Hepatocyte (in vitro differentiated cells): ENCODE results near the gene HNF4A. TPM values are rescaled to one million over a fixed set of nuclear protein-coding genes. Genes with fewer than 3 reads are reported as not detected.

Experiments used
- DNase-seq: peaks from one replicate; pipeline ENCODE4 v3.0.0-alpha.2; 2016; ENCODE audit warnings: low spot score
- H2AFZ ChIP-seq: fragments of 200-600 bp; sonication (generic); 2 replicates; pipeline ENCODE4 v1.6.0; 2016; ENCODE audit warnings: antibody characterized with exemption, mild to moderate bottlenecking
- H3K27ac ChIP-seq: fragments of 200-600 bp; sonication (generic); 2 replicates; pipeline ENCODE4 v1.5.1; 2016; ENCODE audit warnings: mild to moderate bottlenecking
- H3K27me3 ChIP-seq: fragments of 200-600 bp; sonication (generic); 2 replicates; pipeline ENCODE4 v1.6.1; 2016
- H3K36me3 ChIP-seq: fragments of 200-600 bp; sonication (generic); replicated peaks from 2 replicates; pipeline ENCODE4 v1.5.1; 2016; ENCODE audit warnings: low read depth; ENCODE audit not compliant: insufficient read depth
- H3K4me1 ChIP-seq: fragments of 200-600 bp; sonication (generic); 2 replicates; pipeline ENCODE4 v1.5.1; 2016; ENCODE audit warnings: mild to moderate bottlenecking, moderate library complexity; ENCODE audit not compliant: insufficient read depth
- H3K4me2 ChIP-seq: fragments of 200-600 bp; sonication (generic); 2 replicates; pipeline ENCODE4 v1.6.0; 2016
- H3K4me3 ChIP-seq: fragments of 200-600 bp; sonication (generic); 2 replicates; pipeline ENCODE4 v1.5.1; 2016; ENCODE audit warnings: mild to moderate bottlenecking
- H3K79me2 ChIP-seq: fragments of 200-600 bp; sonication (generic); 2 replicates; pipeline ENCODE4 v1.6.0; 2017; ENCODE audit warnings: mild to moderate bottlenecking
- H3K9me2 ChIP-seq: fragments of 200-600 bp; sonication (generic); replicated peaks from 2 replicates; pipeline ENCODE4 v1.6.0; 2017; ENCODE audit warnings: mild to moderate bottlenecking; ENCODE audit not compliant: insufficient read depth
- H3K9me3 ChIP-seq: fragments of 200-600 bp; sonication (generic); 2 replicates; pipeline ENCODE4 v1.5.1; 2016; ENCODE audit warnings: low read depth, mild to moderate bottlenecking
- H4K20me1 ChIP-seq: fragments of 200-600 bp; sonication (generic); 2 replicates; pipeline ENCODE4 v1.6.0; 2016; ENCODE audit warnings: mild to moderate bottlenecking; ENCODE audit not compliant: insufficient read depth, poor library complexity, severe bottlenecking
- EZH2 ChIP-seq: fragments of 200-600 bp; sonication (generic); IDR thresholded peaks from 2 replicates; pipeline ENCODE4 v1.6.1; 2016; ENCODE audit warnings: antibody characterized with exemption, mild to moderate bottlenecking, borderline replicate concordance
- EZH2phosphoT487 ChIP-seq: fragments of 200-600 bp; sonication (generic); IDR thresholded peaks from one replicate; pipeline ENCODE4 v1.6.1; 2018; ENCODE audit warnings: antibody characterized with exemption, mild to moderate bottlenecking, low read depth, moderate library complexity; ENCODE audit not compliant: unreplicated experiment, severe bottlenecking
- WGBS: methylation state at CpG from one replicate; pipeline ENCODE4 v1.1.6; 2016; ENCODE audit warnings: low lambda C conversion rate; ENCODE audit errors: missing lambda C conversion rate; 5-methylcytosine and 5-hydroxymethylcytosine counted together
- polyA plus RNA-seq: library from polyadenylated mRNA; unstranded; fragments of >200 nt; fragmentation: Nextera tagmentation; extraction: Ambion mirVana; gene quantifications from 2 replicates; pipeline ENCODE4 v1.2.1, GENCODE V29; 2016
- total RNA-seq: library from RNA; depleted of rRNA; stranded (reverse); fragments of >200 nt; gene quantifications from 2 replicates; pipeline ENCODE4 v1.2.3, GENCODE V29; 2014
- TF ChIP-seq, protein P1 (sequence below): fragments of 200-600 bp; sonication (generic); IDR thresholded peaks from 2 replicates; pipeline ENCODE4 v1.5.1; 2016; ENCODE audit warnings: antibody characterized with exemption, mild to moderate bottlenecking; ENCODE audit not compliant: poor library complexity

Gene HNF4A
- total and polyA plus RNA-seq, 2 experiments from 2014 or later = 38.2 to 88.0 TPM

DNA sequence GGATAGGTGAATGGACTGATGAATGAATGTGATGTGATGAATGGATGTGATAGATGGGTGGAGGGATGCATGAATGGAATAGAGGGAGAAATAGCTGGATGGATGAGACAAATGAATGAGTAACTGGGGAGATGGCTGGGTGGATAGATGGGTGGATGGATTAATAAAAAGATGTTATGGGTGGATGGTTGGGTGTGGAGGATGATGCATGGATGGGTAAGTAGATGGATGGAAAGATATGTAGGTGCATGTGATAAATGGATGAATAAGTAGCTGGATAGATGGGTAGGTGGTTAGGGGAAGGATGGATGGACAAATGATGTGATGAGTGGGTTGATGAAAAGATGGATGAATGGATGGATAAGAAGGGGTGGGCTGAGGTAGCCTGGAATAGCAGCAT, 4.7 kb downstream of the HNF4A start:
- H3K4me2 ChIP-seq = no peak overlapping the region
- peaks cover 14% of the 10 kb centered on the region for H4K20me1 ChIP-seq
- TF ChIP-seq, protein P1, sequence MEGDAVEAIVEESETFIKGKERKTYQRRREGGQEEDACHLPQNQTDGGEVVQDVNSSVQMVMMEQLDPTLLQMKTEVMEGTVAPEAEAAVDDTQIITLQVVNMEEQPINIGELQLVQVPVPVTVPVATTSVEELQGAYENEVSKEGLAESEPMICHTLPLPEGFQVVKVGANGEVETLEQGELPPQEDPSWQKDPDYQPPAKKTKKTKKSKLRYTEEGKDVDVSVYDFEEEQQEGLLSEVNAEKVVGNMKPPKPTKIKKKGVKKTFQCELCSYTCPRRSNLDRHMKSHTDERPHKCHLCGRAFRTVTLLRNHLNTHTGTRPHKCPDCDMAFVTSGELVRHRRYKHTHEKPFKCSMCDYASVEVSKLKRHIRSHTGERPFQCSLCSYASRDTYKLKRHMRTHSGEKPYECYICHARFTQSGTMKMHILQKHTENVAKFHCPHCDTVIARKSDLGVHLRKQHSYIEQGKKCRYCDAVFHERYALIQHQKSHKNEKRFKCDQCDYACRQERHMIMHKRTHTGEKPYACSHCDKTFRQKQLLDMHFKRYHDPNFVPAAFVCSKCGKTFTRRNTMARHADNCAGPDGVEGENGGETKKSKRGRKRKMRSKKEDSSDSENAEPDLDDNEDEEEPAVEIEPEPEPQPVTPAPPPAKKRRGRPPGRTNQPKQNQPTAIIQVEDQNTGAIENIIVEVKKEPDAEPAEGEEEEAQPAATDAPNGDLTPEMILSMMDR = no peak
- TF ChIP-seq EZH2phosphoT487 (no peak), EZH2 (no peak)

GRCh38 chr20:44361021-44361420, 5.5 kb downstream of the HNF4A start:
- H3K4me1 ChIP-seq = peaks cover 8% of the 10 kb centered on the region
- peaks cover 18% of the 10 kb centered on the region for H4K20me1 ChIP-seq
- DNase-seq = no peak
- H3K27me3 ChIP-seq = no peaks in the 10 kb centered on the region
- no peak overlapping the region for H2AFZ ChIP-seq
- H3K4me3 ChIP-seq = no peak overlapping the region
- no peak for TF ChIP-seq EZH2
- TF ChIP-seq, protein P1 = no peak
- no peak for TF ChIP-seq EZH2phosphoT487
- peaks cover 94% of the 10 kb centered on the region for H3K79me2 ChIP-seq
- H3K9me3 ChIP-seq = no peaks in the 10 kb centered on the region
- WGBS = 83% methylated on average over 3 of the region's 3 CpGs
- H3K4me2 ChIP-seq = no peak overlapping the region
- no peaks in the 10 kb centered on the region for H3K36me3 ChIP-seq
- no peak overlapping the region for H3K27ac ChIP-seq
- no peaks in the 10 kb centered on the region for H3K9me2 ChIP-seq

More for the DNA sequence above, 4.7 kb downstream of the HNF4A start:
- Histone ChIP-seq H3K79me2 (peaks cover 88% of the 10 kb centered on the region), H3K9me2 (no peaks in the 10 kb centered on the region), H3K4me3 (no peak overlapping the region), H3K36me3 (no peaks in the 10 kb centered on the region), H3K9me3 (no peaks in the 10 kb centered on the region), H3K4me1 (peaks cover 8% of the 10 kb centered on the region), H3K27me3 (no peaks in the 10 kb centered on the region), H2AFZ (no peak overlapping the region), H3K27ac (no peak overlapping the region)
- DNase-seq = no peak

- peaks cover 21% of the 10 kb centered on the region for H4K20me1 ChIP-seq
- no peaks in the 10 kb centered on the region for H3K9me3 ChIP-seq
- peaks cover 93% of the 10 kb centered on the region for H3K79me2 ChIP-seq
- H3K4me2 ChIP-seq = no peak overlapping the region
- no peak overlapping the region for H3K4me3 ChIP-seq
- TF ChIP-seq EZH2phosphoT487 (no peak), EZH2 (no peak)
- TF ChIP-seq, protein P1 = no peak
- 64% methylated on average over 4 of the region's 4 CpGs for WGBS
- H2AFZ ChIP-seq = no peak overlapping the region
- H3K36me3 ChIP-seq = no peaks in the 10 kb centered on the region
- H3K27ac ChIP-seq = no peak overlapping the region
- peaks cover under 1% of the 10 kb centered on the region for H3K4me1 ChIP-seq
- DNase-seq = no peak
- no peaks in the 10 kb centered on the region for H3K9me2 ChIP-seq
- H3K27me3 ChIP-seq = no peaks in the 10 kb centered on the region
These were observed 7.0 kb downstream of the HNF4A start for GRCh38 chr20:44362466-44362940.

GRCh38 chr20:44364068-44364467, 8.6 kb downstream of the HNF4A start:
- TF ChIP-seq, protein P1 = no peak
- no peak for TF ChIP-seq EZH2
- TF ChIP-seq EZH2phosphoT487 = no peak
- no peaks in the 10 kb centered on the region for H3K9me3 ChIP-seq
- H3K4me3 ChIP-seq = no peak overlapping the region
- H3K27ac ChIP-seq = no peak overlapping the region
- no peaks in the 10 kb centered on the region for H3K9me2 ChIP-seq
- H2AFZ ChIP-seq = no peak overlapping the region
- no peaks in the 10 kb centered on the region for H3K36me3 ChIP-seq
- no peaks in the 10 kb centered on the region for H3K27me3 ChIP-seq
- no peak for DNase-seq
- peaks cover 89% of the 10 kb centered on the region for H3K79me2 ChIP-seq
- WGBS = 89% methylated on average over 4 of the region's 4 CpGs
- H3K4me1 ChIP-seq = no peaks in the 10 kb centered on the region
- H3K4me2 ChIP-seq = no peak overlapping the region
- H4K20me1 ChIP-seq = peaks cover 19% of the 10 kb centered on the region
